SK-N-SH treated with all-trans-retinoic acid at 6 μM for 48 hours (cell line): ENCODE data around the gene LGR4.

Experiments
- ATAC-seq: fragments of 200-7000 bp; cut with Tn5 transposase; 3 replicates; pipeline ENCODE4 v1.9.1; 2020; ENCODE audit warnings: mild to moderate bottlenecking, moderate library complexity
- ARNTL ChIP-seq: fragments of 450-650 bp; formaldehyde crosslinking; IDR thresholded peaks from 2 replicates; pipeline ENCODE4 v1.5.0; 2020; ENCODE audit warnings: low read depth, mild to moderate bottlenecking, moderate library complexity, borderline replicate concordance
- BACH2 ChIP-seq: fragments of 250-450 bp; sonication (Bioruptor Pico); IDR thresholded peaks from 2 replicates; pipeline ENCODE4 v1.9.0; 2021; ENCODE audit warnings: mild to moderate bottlenecking, borderline replicate concordance
- CREB5 ChIP-seq: fragments of 250-450 bp; sonication (Bioruptor Pico); IDR thresholded peaks from 2 replicates; pipeline ENCODE4 v1.5.1; 2020; ENCODE audit warnings: low read depth, mild to moderate bottlenecking, moderate library complexity
- CSDC2 ChIP-seq: fragments of 250-450 bp; sonication (Bioruptor Pico); IDR thresholded peaks from 2 replicates; pipeline ENCODE4 v1.5.0; 2020; ENCODE audit warnings: mild to moderate bottlenecking, moderate library complexity
- ESRRG ChIP-seq: fragments of 250-450 bp; sonication (Bioruptor Pico); IDR thresholded peaks from 2 replicates; pipeline ENCODE4 v1.6.1; 2021; ENCODE audit warnings: mild to moderate bottlenecking
- GLIS3 ChIP-seq: fragments of 250-450 bp; sonication (Bioruptor Pico); IDR thresholded peaks from 2 replicates; pipeline ENCODE4 v1.5.0; 2020; ENCODE audit warnings: mild to moderate bottlenecking, moderate library complexity
- OSR1 ChIP-seq: fragments of 250-450 bp; sonication (Bioruptor Pico); IDR thresholded peaks from 2 replicates; pipeline ENCODE4 v1.8.0; 2022; ENCODE audit warnings: moderate library complexity, mild to moderate bottlenecking, inconsistent platforms
- PPARA ChIP-seq: fragments of 250-450 bp; sonication (Bioruptor Pico); IDR thresholded peaks from 2 replicates; pipeline ENCODE4 v1.5.0; 2020; ENCODE audit warnings: mild to moderate bottlenecking, borderline replicate concordance
- RARB ChIP-seq: fragments of 250-450 bp; sonication (Bioruptor Pico); IDR thresholded peaks from 2 replicates; pipeline ENCODE4 v1.8.0; 2021; ENCODE audit warnings: mild to moderate bottlenecking, moderate library complexity
- TCF4 ChIP-seq: fragments of 250-450 bp; sonication (Bioruptor Pico); IDR thresholded peaks from 2 replicates; pipeline ENCODE4 v1.8.0; 2021; ENCODE audit warnings: mild to moderate bottlenecking, moderate library complexity, borderline replicate concordance
- TOX ChIP-seq: fragments of 250-450 bp; sonication (Bioruptor Pico); IDR thresholded peaks from 2 replicates; pipeline ENCODE4 v1.8.0; 2021; ENCODE audit warnings: mild to moderate bottlenecking, moderate library complexity, borderline replicate concordance
- ZC3H10 ChIP-seq: fragments of 250-450 bp; sonication (Bioruptor Pico); IDR thresholded peaks from 2 replicates; pipeline ENCODE4 v1.5.1; 2021; ENCODE audit warnings: mild to moderate bottlenecking, moderate library complexity
- ZFP30 ChIP-seq: fragments of 450-650 bp; formaldehyde crosslinking; IDR thresholded peaks from 2 replicates; pipeline ENCODE4 v1.5.0; 2022; ENCODE audit warnings: mild to moderate bottlenecking, moderate library complexity
- ZNF565 ChIP-seq: fragments of 450-650 bp; formaldehyde crosslinking; conservative IDR thresholded peaks from 2 replicates; pipeline ENCODE4 v1.5.0; 2020; ENCODE audit warnings: low read depth, mild to moderate bottlenecking, moderate library complexity
- ZNF70 ChIP-seq: fragments of 450-650 bp; formaldehyde crosslinking; IDR thresholded peaks from 2 replicates; pipeline ENCODE4 v1.5.0; 2020; ENCODE audit warnings: mild to moderate bottlenecking, moderate library complexity
- ZNF8 ChIP-seq: fragments of 450-650 bp; formaldehyde crosslinking; IDR thresholded peaks from 2 replicates; pipeline ENCODE4 v1.5.0; 2020; ENCODE audit warnings: mild to moderate bottlenecking, moderate library complexity
- TF ChIP-seq, protein P1 (sequence below): fragments of 250-450 bp; sonication (Bioruptor Pico); IDR thresholded peaks from 2 replicates; pipeline ENCODE4 v1.5.0; 2020; ENCODE audit warnings: mild to moderate bottlenecking, moderate library complexity
- TF ChIP-seq, protein P2 (sequence below): fragments of 250-450 bp; sonication (Bioruptor Pico); IDR thresholded peaks from 2 replicates; pipeline ENCODE4 v1.8.0; 2020; ENCODE audit warnings: mild to moderate bottlenecking, moderate library complexity, borderline replicate concordance
- TF ChIP-seq, protein P3 (sequence below): fragments of 250-450 bp; sonication (Bioruptor Pico); IDR thresholded peaks from 2 replicates; pipeline ENCODE4 v1.8.0; 2021; ENCODE audit warnings: low read depth, mild to moderate bottlenecking, moderate library complexity, borderline replicate concordance

The LGR4 gene

GRCh38 chr11:27485930-27486773 is 13.6 kb upstream of the LGR4 start (continued):
- no peak for TF ChIP-seq CREB5 (CRISPR knock-in tag)

DNA sequence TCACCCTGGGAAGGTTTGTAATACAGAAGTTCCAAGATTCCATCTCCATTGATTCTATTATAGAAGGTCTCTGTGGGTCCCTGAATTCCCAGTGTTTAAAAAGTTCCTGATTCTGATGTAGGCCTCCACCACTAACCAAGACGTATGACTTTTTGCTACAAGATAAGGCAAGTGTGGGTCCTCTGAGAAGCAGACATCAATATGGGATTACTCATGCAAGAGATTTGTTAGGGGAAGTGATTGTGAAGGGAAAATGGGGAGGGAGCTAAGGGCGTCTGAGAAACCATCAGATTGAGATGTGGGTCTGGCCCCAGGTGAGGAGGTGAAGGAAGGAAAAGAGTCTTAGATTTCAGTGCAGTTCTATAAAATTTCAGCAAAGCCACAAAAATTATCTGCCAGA is 10.2 kb upstream of the LGR4 start:
- TF ChIP-seq CSDC2 (CRISPR knock-in tag): no peak
- TF ChIP-seq BACH2 (CRISPR knock-in tag): no peak
- TF ChIP-seq ZFP30 (CRISPR knock-in tag): no peak
- no peak for TF ChIP-seq ZC3H10 (CRISPR knock-in tag)
- no peak for TF ChIP-seq TOX
- no peak for TF ChIP-seq ZNF8 (CRISPR knock-in tag)
- TF ChIP-seq, protein P1, sequence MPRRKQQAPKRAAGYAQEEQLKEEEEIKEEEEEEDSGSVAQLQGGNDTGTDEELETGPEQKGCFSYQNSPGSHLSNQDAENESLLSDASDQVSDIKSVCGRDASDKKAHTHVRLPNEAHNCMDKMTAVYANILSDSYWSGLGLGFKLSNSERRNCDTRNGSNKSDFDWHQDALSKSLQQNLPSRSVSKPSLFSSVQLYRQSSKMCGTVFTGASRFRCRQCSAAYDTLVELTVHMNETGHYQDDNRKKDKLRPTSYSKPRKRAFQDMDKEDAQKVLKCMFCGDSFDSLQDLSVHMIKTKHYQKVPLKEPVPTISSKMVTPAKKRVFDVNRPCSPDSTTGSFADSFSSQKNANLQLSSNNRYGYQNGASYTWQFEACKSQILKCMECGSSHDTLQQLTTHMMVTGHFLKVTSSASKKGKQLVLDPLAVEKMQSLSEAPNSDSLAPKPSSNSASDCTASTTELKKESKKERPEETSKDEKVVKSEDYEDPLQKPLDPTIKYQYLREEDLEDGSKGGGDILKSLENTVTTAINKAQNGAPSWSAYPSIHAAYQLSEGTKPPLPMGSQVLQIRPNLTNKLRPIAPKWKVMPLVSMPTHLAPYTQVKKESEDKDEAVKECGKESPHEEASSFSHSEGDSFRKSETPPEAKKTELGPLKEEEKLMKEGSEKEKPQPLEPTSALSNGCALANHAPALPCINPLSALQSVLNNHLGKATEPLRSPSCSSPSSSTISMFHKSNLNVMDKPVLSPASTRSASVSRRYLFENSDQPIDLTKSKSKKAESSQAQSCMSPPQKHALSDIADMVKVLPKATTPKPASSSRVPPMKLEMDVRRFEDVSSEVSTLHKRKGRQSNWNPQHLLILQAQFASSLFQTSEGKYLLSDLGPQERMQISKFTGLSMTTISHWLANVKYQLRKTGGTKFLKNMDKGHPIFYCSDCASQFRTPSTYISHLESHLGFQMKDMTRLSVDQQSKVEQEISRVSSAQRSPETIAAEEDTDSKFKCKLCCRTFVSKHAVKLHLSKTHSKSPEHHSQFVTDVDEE: no peak
- TF ChIP-seq, protein P2, sequence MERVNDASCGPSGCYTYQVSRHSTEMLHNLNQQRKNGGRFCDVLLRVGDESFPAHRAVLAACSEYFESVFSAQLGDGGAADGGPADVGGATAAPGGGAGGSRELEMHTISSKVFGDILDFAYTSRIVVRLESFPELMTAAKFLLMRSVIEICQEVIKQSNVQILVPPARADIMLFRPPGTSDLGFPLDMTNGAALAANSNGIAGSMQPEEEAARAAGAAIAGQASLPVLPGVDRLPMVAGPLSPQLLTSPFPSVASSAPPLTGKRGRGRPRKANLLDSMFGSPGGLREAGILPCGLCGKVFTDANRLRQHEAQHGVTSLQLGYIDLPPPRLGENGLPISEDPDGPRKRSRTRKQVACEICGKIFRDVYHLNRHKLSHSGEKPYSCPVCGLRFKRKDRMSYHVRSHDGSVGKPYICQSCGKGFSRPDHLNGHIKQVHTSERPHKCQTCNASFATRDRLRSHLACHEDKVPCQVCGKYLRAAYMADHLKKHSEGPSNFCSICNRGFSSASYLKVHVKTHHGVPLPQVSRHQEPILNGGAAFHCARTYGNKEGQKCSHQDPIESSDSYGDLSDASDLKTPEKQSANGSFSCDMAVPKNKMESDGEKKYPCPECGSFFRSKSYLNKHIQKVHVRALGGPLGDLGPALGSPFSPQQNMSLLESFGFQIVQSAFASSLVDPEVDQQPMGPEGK (CRISPR knock-in tag): no peak
- no peak for TF ChIP-seq TCF4 (CRISPR knock-in tag)
- no peak for TF ChIP-seq ZNF565 (CRISPR knock-in tag)
- TF ChIP-seq GLIS3 (CRISPR knock-in tag): no peak
- no peak for TF ChIP-seq ARNTL (CRISPR knock-in tag)
- no peak for TF ChIP-seq ESRRG (CRISPR knock-in tag)
- no peak for TF ChIP-seq OSR1 (CRISPR knock-in tag)
- TF ChIP-seq, all 23 proteins: peak for 0
- no peak for ATAC-seq

GRCh38 chr11:27481992-27482391 is 9.4 kb upstream of the LGR4 start:
- TF ChIP-seq BACH2 (CRISPR knock-in tag) (no peak), RARB (CRISPR knock-in tag) (no peak), ZNF8 (CRISPR knock-in tag) (no peak), ESRRG (CRISPR knock-in tag) (no peak), OSR1 (CRISPR knock-in tag) (no peak), CREB5 (CRISPR knock-in tag) (no peak), ZFP30 (CRISPR knock-in tag) (no peak), PPARA (CRISPR knock-in tag) (no peak), ZNF70 (CRISPR knock-in tag) (no peak)
- TF ChIP-seq, protein P2 (CRISPR knock-in tag): no peak
- TF ChIP-seq, protein P3, sequence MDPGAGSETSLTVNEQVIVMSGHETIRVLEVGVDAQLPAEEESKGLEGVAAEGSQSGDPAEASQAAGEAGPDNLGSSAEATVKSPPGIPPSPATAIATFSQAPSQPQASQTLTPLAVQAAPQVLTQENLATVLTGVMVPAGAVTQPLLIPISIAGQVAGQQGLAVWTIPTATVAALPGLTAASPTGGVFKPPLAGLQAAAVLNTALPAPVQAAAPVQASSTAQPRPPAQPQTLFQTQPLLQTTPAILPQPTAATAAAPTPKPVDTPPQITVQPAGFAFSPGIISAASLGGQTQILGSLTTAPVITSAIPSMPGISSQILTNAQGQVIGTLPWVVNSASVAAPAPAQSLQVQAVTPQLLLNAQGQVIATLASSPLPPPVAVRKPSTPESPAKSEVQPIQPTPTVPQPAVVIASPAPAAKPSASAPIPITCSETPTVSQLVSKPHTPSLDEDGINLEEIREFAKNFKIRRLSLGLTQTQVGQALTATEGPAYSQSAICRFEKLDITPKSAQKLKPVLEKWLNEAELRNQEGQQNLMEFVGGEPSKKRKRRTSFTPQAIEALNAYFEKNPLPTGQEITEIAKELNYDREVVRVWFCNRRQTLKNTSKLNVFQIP (CRISPR knock-in tag): no peak
- ATAC-seq: no peak
